Epithelial cell of esophagus (primary cell): ENCODE results near the gene TAPBP.

ENCODE experiments used
- DNase-seq: peaks from one replicate; pipeline ENCODE4 v3.0.0; 2010; ENCODE audit warnings: low read depth
- H3K4me3 ChIP-seq: 2 replicates; pipeline ENCODE4 v1.5.1; 2011; ENCODE audit warnings: mild to moderate bottlenecking, low read length, control low read depth
- CTCF ChIP-seq: IDR thresholded peaks from 2 replicates; pipeline ENCODE4 v1.5.1; 2011; ENCODE audit warnings: low read depth, mild to moderate bottlenecking, low read length, control low read depth, inconsistent platforms; ENCODE audit not compliant: insufficient read depth; ENCODE audit errors: missing control alignments

TAPBP gene

GRCh38 chr6:33299237-33299944 lies 14.5 kb downstream of the TAPBP start:
- H3K4me3 ChIP-seq, result peak overlapping the region; percentile 98
- peak; percentile 75 for TF ChIP-seq CTCF
- peak; percentile 92 for DNase-seq

DNA sequence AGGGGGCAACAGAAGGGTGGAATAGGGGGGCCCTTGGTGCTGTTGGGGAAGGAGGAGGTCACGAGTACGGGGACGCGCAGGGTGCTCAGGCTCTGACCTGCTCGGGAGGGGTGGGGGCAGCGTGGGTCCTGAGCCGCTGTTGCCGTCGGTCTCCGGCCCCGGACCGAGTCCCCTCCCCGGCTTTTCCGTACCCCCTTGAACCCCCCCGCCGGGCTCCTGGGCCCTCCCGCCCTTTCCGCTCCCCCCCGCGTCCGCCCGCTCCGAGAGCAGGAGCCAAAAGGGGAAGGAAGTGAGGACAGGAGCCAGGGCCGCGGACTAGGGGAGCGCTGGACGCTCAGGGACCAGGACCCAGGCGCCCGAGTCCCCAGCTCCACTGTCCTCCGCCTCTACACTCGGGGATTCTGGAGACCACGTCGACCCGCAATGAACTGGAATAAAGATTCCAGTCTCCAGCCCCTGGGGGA lies 15.1 kb downstream of the TAPBP start, which contains the start of gene RGL2:
TSS of gene RGL2 (minus strand) at position 170 of the 464 bp plus-strand sequence. CDS start 332 bp downstream, outside the sequence.
- DNase-seq, result peak; percentile 55
- no peak for TF ChIP-seq CTCF
- H3K4me3 ChIP-seq, result peak within 1 kb of the TSS; percentile 98

DNA sequence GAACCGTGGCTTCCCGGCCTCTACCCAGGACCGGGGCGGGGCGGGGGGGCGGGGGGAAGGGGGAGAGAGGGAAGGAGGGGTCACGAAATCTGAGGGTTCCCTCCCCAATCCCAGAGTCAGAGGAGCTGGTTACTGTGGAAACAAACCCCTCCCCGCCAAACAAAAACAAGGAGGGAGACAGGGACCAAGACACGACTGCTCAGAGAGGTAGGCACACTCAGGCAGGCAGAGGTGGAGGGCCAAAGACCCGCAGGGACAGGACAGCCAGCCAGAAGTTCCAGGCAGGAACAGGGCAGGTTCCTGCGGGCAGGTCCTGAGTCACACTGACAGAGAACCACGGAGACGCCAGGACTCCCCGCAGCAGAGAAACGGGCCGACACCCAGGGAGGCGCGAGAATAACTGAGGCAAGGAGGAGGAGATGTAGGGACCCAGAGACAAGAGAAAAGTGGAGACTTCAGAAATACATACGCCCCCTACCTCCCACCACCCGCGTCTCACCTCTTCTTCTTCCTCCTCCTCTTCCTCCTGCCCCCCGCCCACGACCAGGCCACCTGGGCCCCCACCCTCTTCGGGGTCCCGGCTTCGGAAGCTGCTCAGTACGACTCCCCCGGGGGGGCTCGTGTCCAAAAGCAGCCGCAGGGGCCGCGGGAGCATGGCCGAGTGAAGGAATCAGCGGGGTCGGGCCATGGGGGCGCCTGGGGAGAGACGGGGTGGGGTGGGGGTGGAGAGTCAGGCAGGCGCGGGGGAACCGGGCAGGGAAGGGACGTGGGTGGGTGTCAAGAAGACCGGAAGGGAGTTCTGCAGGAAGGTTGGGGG lies 15.7 kb downstream of the TAPBP start:
- no peak for TF ChIP-seq CTCF
- peak; percentile 94 for DNase-seq
- peak overlapping the region; percentile 98 for H3K4me3 ChIP-seq

- peak; percentile 83 for DNase-seq
- H3K4me3 ChIP-seq, result peak overlapping the region; percentile 98
- no peak for TF ChIP-seq CTCF
Observed at GRCh38 chr6:33297406-33297955, 16.4 kb downstream of the TAPBP start.

GRCh38 chr6:33296797-33297405 lies 17.0 kb downstream of the TAPBP start:
- peak overlapping the region; percentile 98 for H3K4me3 ChIP-seq
- TF ChIP-seq CTCF, result no peak
- no peak for DNase-seq

- TF ChIP-seq CTCF, result no peak
- no peak overlapping the region for H3K4me3 ChIP-seq
- DNase-seq, result no peak
Observed at GRCh38 chr6:33295621-33296369, 18.1 kb downstream of the TAPBP start.
